Suprapubic skin (tissue), 3 donors: ENCODE results near the gene VEGFA.

Experiments
- CTCF ChIP-seq, 2 donors: fragments of 200-600 bp in 1 of 2; fragments of 450-650 bp in 1 of 2; sonication (generic) in 1 of 2; IDR thresholded peaks; one replicate each; pipeline ENCODE4 v1.5.1; 2016 to 2019; ENCODE audit warnings: antibody characterized with exemption in 2 of 2, mild to moderate bottlenecking in 1 of 2, moderate library complexity in 1 of 2
- POLR2A ChIP-seq, 2 donors: fragments of 450-650 bp; IDR thresholded peaks; one replicate each; pipeline ENCODE4 v1.6.1; 2017; ENCODE audit warnings: antibody characterized with exemption in 2 of 2, mild to moderate bottlenecking in 2 of 2, moderate library complexity in 2 of 2

GRCh38 chr6:43744931-43745727, 24.9 kb upstream of the VEGFA start:
- no peak for TF ChIP-seq CTCF (IDR thresholded peaks at IDR 0.05)
- no peak for TF ChIP-seq POLR2A (IDR thresholded peaks at IDR 0.05)
